Stomach (tissue), 4 donors: ENCODE measurements around the gene KIFBP.

Experiments used
- EP300 ChIP-seq: sonication (generic); formaldehyde crosslinking; IDR thresholded peaks from one replicate; pipeline ENCODE4 v1.6.1; 2017; ENCODE audit warnings: antibody characterized with exemption
- POLR2A ChIP-seq, 4 donors: fragments of 450-650 bp; IDR thresholded peaks; one replicate each; pipeline ENCODE4 v1.6.1; 2016; ENCODE audit warnings: antibody characterized with exemption in 4 of 4, control low read depth in 2 of 4, mild to moderate bottlenecking in 1 of 4, moderate library complexity in 1 of 4
- TF ChIP-seq, protein P1 (sequence below), 7 experiments: fragments of 450-650 bp in 4 of 7; fragments of 200-600 bp in 3 of 7; sonication (generic) in 3 of 7; IDR thresholded peaks; one replicate each; pipeline ENCODE4 v1.5.1; 2016 to 2019; ENCODE audit warnings: antibody characterized with exemption in 7 of 7, control low read depth in 2 of 7, mild to moderate bottlenecking in 1 of 7

GRCh38 chr10:68957654-68958053 is 30.9 kb upstream of the KIFBP start:
- TF ChIP-seq, protein P1, sequence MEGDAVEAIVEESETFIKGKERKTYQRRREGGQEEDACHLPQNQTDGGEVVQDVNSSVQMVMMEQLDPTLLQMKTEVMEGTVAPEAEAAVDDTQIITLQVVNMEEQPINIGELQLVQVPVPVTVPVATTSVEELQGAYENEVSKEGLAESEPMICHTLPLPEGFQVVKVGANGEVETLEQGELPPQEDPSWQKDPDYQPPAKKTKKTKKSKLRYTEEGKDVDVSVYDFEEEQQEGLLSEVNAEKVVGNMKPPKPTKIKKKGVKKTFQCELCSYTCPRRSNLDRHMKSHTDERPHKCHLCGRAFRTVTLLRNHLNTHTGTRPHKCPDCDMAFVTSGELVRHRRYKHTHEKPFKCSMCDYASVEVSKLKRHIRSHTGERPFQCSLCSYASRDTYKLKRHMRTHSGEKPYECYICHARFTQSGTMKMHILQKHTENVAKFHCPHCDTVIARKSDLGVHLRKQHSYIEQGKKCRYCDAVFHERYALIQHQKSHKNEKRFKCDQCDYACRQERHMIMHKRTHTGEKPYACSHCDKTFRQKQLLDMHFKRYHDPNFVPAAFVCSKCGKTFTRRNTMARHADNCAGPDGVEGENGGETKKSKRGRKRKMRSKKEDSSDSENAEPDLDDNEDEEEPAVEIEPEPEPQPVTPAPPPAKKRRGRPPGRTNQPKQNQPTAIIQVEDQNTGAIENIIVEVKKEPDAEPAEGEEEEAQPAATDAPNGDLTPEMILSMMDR (IDR thresholded peaks at IDR 0.05) = no peak
- TF ChIP-seq POLR2A (IDR thresholded peaks at IDR 0.05) (no peak), EP300 (no peak)
